ENCODE results near the gene HJV. TPM values are rescaled to one million over a fixed set of nuclear protein-coding genes. Genes with fewer than 3 reads are reported as not detected.
"Not testable (repeated sequence)": the region's sequence is repeated elsewhere in the genome, so short reads cannot be mapped to it uniquely, and the experiment has no call there.

Gene HJV
- total RNA-seq, 1 donor from 2014 or later: not detected

- Histone ChIP-seq H3K4me1 (ENCODE audit: insufficient read depth, low read length) (no peaks in the 10 kb centered on the region), H4K20me1 (ENCODE audit: insufficient read depth, low read length) (no peaks in the 10 kb centered on the region), H3K36me3 (ENCODE audit: insufficient read depth, low read length) (no peaks in the 10 kb centered on the region), H3K4me3 (ENCODE audit: insufficient read depth, low read depth, low read length) (no peak overlapping the region), H3K79me2 (ENCODE audit: insufficient read depth, low read length) (no peaks in the 10 kb centered on the region), H3K9me3 (ENCODE audit: insufficient read depth, low read depth, low read length) (no peaks in the 10 kb centered on the region), H3K27ac (ENCODE audit: low read depth, low read length) (peak overlapping the region; percentile 92), H3K9ac (ENCODE audit: low read length) (peak overlapping the region; percentile 84), H3K4me2 (ENCODE audit: low read length) (peak overlapping the region; percentile 80), H3K27me3 (ENCODE audit: insufficient read depth, low read length) (no peaks in the 10 kb centered on the region), H2AFZ (ENCODE audit: low read depth, low read length) (no peak overlapping the region)
- DNase-seq (ENCODE audit: low read depth) (no peak), FAIRE-seq (no peak)
- Mint-ChIP-seq H3K4me3 (ENCODE audit: unreplicated experiment) (peak overlapping the region; percentile 83), H3K36me3 (ENCODE audit: low read depth, unreplicated experiment) (no peaks in the 10 kb centered on the region), H3K4me1 (ENCODE audit: low read depth, unreplicated experiment) (peaks cover 11% of the 10 kb centered on the region), H3K27me3 (ENCODE audit: low read depth, unreplicated experiment) (no peaks in the 10 kb centered on the region), H3K9me3 (ENCODE audit: unreplicated experiment) (no peaks in the 10 kb centered on the region), H3K27ac (ENCODE audit: unreplicated experiment) (peak overlapping the region; percentile 100)
- TF ChIP-seq CTCF (IDR thresholded peaks at IDR 0.05; ENCODE audit: insufficient read depth, low read depth, low read length): no peak
- no peak for TF ChIP-seq EZH2 (IDR thresholded peaks at IDR 0.05; ENCODE audit: insufficient read depth, low read length)
Observed at GRCh38 chr1:146051452-146051851, 29.9 kb upstream of the HJV start.

GRCh38 chr1:146050652-146050963 lies 29.1 kb upstream of the HJV start:
- not testable (repeated sequence) for H3K27me3 ChIP-seq (ENCODE audit: insufficient read depth, low read length); H3K27ac Mint-ChIP-seq (ENCODE audit: unreplicated experiment); H3K4me2 ChIP-seq (ENCODE audit: low read length); H3K36me3 Mint-ChIP-seq (ENCODE audit: low read depth, unreplicated experiment); H3K79me2 ChIP-seq (ENCODE audit: insufficient read depth, low read length); FAIRE-seq; H3K36me3 ChIP-seq (ENCODE audit: insufficient read depth, low read length); H3K9me3 ChIP-seq (ENCODE audit: insufficient read depth, low read depth, low read length); H3K4me3 ChIP-seq (ENCODE audit: insufficient read depth, low read depth, low read length); DNase-seq (ENCODE audit: low read depth); H4K20me1 ChIP-seq (ENCODE audit: insufficient read depth, low read length); H3K27me3 Mint-ChIP-seq (ENCODE audit: low read depth, unreplicated experiment); H3K27ac ChIP-seq (ENCODE audit: low read depth, low read length); H3K9me3 Mint-ChIP-seq (ENCODE audit: unreplicated experiment); H2AFZ ChIP-seq (ENCODE audit: low read depth, low read length); H3K9ac ChIP-seq (ENCODE audit: low read length); H3K4me1 ChIP-seq (ENCODE audit: insufficient read depth, low read length)
- H3K4me1 Mint-ChIP-seq (ENCODE audit: low read depth, unreplicated experiment): peaks cover 11% of the 10 kb centered on the region
- peak overlapping the region; percentile 9 for H3K4me3 Mint-ChIP-seq (ENCODE audit: unreplicated experiment)

DNA sequence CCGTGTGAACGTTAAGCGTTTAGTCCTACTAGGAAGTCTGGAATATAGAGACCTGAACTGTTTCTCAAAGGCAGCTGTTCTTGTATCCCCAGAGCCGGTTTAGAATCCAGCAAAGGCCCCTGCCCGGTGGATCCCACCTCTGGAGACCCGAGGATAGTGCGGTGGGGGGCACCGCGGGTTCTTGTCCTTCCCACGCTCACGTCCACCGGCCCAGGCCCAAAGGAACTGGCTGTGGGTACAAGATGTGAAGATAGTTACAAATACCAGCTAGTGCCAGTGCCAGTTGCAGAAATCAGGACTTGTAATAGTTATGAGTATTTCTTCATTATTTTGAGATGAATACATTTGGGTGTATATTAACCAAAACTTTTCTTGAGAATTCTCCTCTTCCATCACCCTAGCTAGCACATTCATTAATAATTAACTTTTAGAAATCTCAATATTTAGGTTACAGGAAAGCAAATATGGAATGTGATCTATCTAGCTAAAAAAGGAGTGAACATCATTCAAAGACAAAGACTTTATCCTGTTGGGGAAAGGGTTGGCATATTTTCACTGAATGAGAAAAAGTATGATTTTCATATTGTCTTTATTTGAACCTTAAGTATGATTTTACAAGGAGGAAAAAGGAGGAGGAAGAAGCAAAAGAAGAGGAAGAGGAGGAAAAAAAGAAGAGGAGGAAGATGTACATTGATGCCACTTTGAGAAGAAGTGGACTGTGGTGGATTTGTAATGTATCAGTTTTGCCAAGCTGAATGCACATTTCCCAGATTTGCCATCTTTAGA lies 28.5 kb upstream of the HJV start:
- H3K36me3 Mint-ChIP-seq (ENCODE audit: low read depth, unreplicated experiment); H3K27ac ChIP-seq (ENCODE audit: low read depth, low read length); H3K9me3 ChIP-seq (ENCODE audit: insufficient read depth, low read depth, low read length); H4K20me1 ChIP-seq (ENCODE audit: insufficient read depth, low read length); H3K79me2 ChIP-seq (ENCODE audit: insufficient read depth, low read length); FAIRE-seq; H3K27me3 Mint-ChIP-seq (ENCODE audit: low read depth, unreplicated experiment); H3K36me3 ChIP-seq (ENCODE audit: insufficient read depth, low read length); H3K4me1 ChIP-seq (ENCODE audit: insufficient read depth, low read length); H3K9ac ChIP-seq (ENCODE audit: low read length); H3K4me2 ChIP-seq (ENCODE audit: low read length); H3K27me3 ChIP-seq (ENCODE audit: insufficient read depth, low read length); H3K27ac Mint-ChIP-seq (ENCODE audit: unreplicated experiment); H3K4me3 ChIP-seq (ENCODE audit: insufficient read depth, low read depth, low read length); H3K9me3 Mint-ChIP-seq (ENCODE audit: unreplicated experiment); H2AFZ ChIP-seq (ENCODE audit: low read depth, low read length); DNase-seq (ENCODE audit: low read depth); H3K4me3 Mint-ChIP-seq (ENCODE audit: unreplicated experiment): not testable (repeated sequence)
- H3K4me1 Mint-ChIP-seq (ENCODE audit: low read depth, unreplicated experiment): peaks cover 11% of the 10 kb centered on the region

Measured in astrocyte (in vitro differentiated cells and primary cell).